ENCODE data around the gene DERA. TPM values are rescaled to one million over a fixed set of nuclear protein-coding genes. Genes with fewer than 3 reads are reported as not detected.

DERA gene
- total RNA-seq, 1 donor from 2014 or later = 41.9 TPM

GRCh38 chr12:15924956-15925355 is 13.8 kb downstream of the DERA start:
- no peak overlapping the region for H3K4me3 Mint-ChIP-seq (ENCODE audit: low read depth)
- H3K4me1 Mint-ChIP-seq (ENCODE audit: low read depth) = peaks cover 6% of the 10 kb centered on the region
- peaks cover 10% of the 10 kb centered on the region for H3K36me3 Mint-ChIP-seq (ENCODE audit: insufficient read depth)
- H3K27me3 Mint-ChIP-seq = no peaks in the 10 kb centered on the region
- no peak overlapping the region for H3K27ac Mint-ChIP-seq
- H3K9me3 Mint-ChIP-seq (ENCODE audit: low read depth) = peaks cover 12% of the 10 kb centered on the region
- no peak for DNase-seq (ENCODE audit: low spot score, unreplicated experiment)
- no peak for TF ChIP-seq CTCF (IDR thresholded peaks at IDR 0.05; ENCODE audit: unreplicated experiment)

GRCh38 chr12:15928346-15928745 is 17.2 kb downstream of the DERA start:
- no peak overlapping the region for H3K4me3 Mint-ChIP-seq (ENCODE audit: low read depth)
- no peaks in the 10 kb centered on the region for H3K27me3 Mint-ChIP-seq
- no peak for TF ChIP-seq CTCF (IDR thresholded peaks at IDR 0.05; ENCODE audit: unreplicated experiment)
- peaks cover 11% of the 10 kb centered on the region for H3K4me1 Mint-ChIP-seq (ENCODE audit: low read depth)
- DNase-seq (ENCODE audit: low spot score, unreplicated experiment) = no peak
- no peak overlapping the region for H3K27ac Mint-ChIP-seq
- H3K9me3 Mint-ChIP-seq (ENCODE audit: low read depth) = peaks cover 18% of the 10 kb centered on the region
- H3K36me3 Mint-ChIP-seq (ENCODE audit: insufficient read depth) = peaks cover 14% of the 10 kb centered on the region

GRCh38 chr12:15928870-15929571 is 17.9 kb downstream of the DERA start:
- H3K27ac Mint-ChIP-seq = no peak overlapping the region

GRCh38 chr12:15931590-15932053 is 20.5 kb downstream of the DERA start:
- no peak overlapping the region for H3K4me3 Mint-ChIP-seq (ENCODE audit: low read depth)
- peaks cover 12% of the 10 kb centered on the region for H3K9me3 Mint-ChIP-seq (ENCODE audit: low read depth)
- peaks cover 10% of the 10 kb centered on the region for H3K36me3 Mint-ChIP-seq (ENCODE audit: insufficient read depth)
- no peak for DNase-seq (ENCODE audit: low spot score, unreplicated experiment)
- TF ChIP-seq CTCF (IDR thresholded peaks at IDR 0.05; ENCODE audit: unreplicated experiment) = peak; percentile 5
- no peak overlapping the region for H3K27ac Mint-ChIP-seq
- no peaks in the 10 kb centered on the region for H3K27me3 Mint-ChIP-seq
- peaks cover 11% of the 10 kb centered on the region for H3K4me1 Mint-ChIP-seq (ENCODE audit: low read depth)

More at GRCh38 chr12:15928870-15929571, 17.9 kb downstream of the DERA start:
- peaks cover 11% of the 10 kb centered on the region for H3K4me1 Mint-ChIP-seq (ENCODE audit: low read depth)
- H3K36me3 Mint-ChIP-seq (ENCODE audit: insufficient read depth) = peaks cover 15% of the 10 kb centered on the region
- TF ChIP-seq CTCF (IDR thresholded peaks at IDR 0.05; ENCODE audit: unreplicated experiment) = no peak
- no peaks in the 10 kb centered on the region for H3K27me3 Mint-ChIP-seq
- peaks cover 14% of the 10 kb centered on the region for H3K9me3 Mint-ChIP-seq (ENCODE audit: low read depth)
- H3K4me3 Mint-ChIP-seq (ENCODE audit: low read depth) = no peak overlapping the region
- DNase-seq (ENCODE audit: low spot score, unreplicated experiment) = no peak

- Mint-ChIP-seq H3K4me1 (ENCODE audit: low read depth) (peaks cover 11% of the 10 kb centered on the region), H3K27me3 (no peaks in the 10 kb centered on the region), H3K9me3 (ENCODE audit: low read depth) (peaks cover 12% of the 10 kb centered on the region), H3K36me3 (ENCODE audit: insufficient read depth) (peaks cover 10% of the 10 kb centered on the region), H3K27ac (no peak overlapping the region), H3K4me3 (ENCODE audit: low read depth) (no peak overlapping the region)
- no peak for DNase-seq (ENCODE audit: low spot score, unreplicated experiment)
- TF ChIP-seq CTCF (IDR thresholded peaks at IDR 0.05; ENCODE audit: unreplicated experiment) = no peak
These were observed 21.2 kb downstream of the DERA start for GRCh38 chr12:15932327-15932726.

Data from progenitor cell of endocrine pancreas (in vitro differentiated cells).